GM18526 (cell line): ENCODE results near the gene ALDH4A1.

Source experiments
- POLR2A ChIP-seq: IDR thresholded peaks from 3 replicates; pipeline ENCODE4 v1.6.1; 2011; ENCODE audit not compliant: insufficient read length; ENCODE audit errors: extremely low read depth

Gene ALDH4A1

GRCh38 chr1:18942340-18942739 lies 40.0 kb upstream of the ALDH4A1 start:
- no peak for TF ChIP-seq POLR2A

GRCh38 chr1:18941221-18942141 lies 39.1 kb upstream of the ALDH4A1 start:
- no peak for TF ChIP-seq POLR2A

- TF ChIP-seq POLR2A: no peak
Measured at GRCh38 chr1:18940303-18941020, 38.1 kb upstream of the ALDH4A1 start.

- no peak for TF ChIP-seq POLR2A
Measured at GRCh38 chr1:18939398-18940302, 37.3 kb upstream of the ALDH4A1 start.

GRCh38 chr1:18938707-18939070 lies 36.3 kb upstream of the ALDH4A1 start:
- TF ChIP-seq POLR2A: no peak

- no peak for TF ChIP-seq POLR2A
Measured at GRCh38 chr1:18938008-18938706, 35.8 kb upstream of the ALDH4A1 start.

- TF ChIP-seq POLR2A: no peak
Measured at GRCh38 chr1:18937539-18937938, 35.2 kb upstream of the ALDH4A1 start.

- no peak for TF ChIP-seq POLR2A
Measured at GRCh38 chr1:18936814-18937481, 34.6 kb upstream of the ALDH4A1 start.

GRCh38 chr1:18936471-18936813 lies 34.1 kb upstream of the ALDH4A1 start:
- TF ChIP-seq POLR2A: no peak

GRCh38 chr1:18934205-18935000 lies 32.0 kb upstream of the ALDH4A1 start:
- no peak for TF ChIP-seq POLR2A

- no peak for TF ChIP-seq POLR2A
Measured at GRCh38 chr1:18932879-18933278, 30.5 kb upstream of the ALDH4A1 start.

- no peak for TF ChIP-seq POLR2A
Measured at GRCh38 chr1:18932387-18932786, 30.0 kb upstream of the ALDH4A1 start.

- no peak for TF ChIP-seq POLR2A
Measured at GRCh38 chr1:18931730-18932129, 29.4 kb upstream of the ALDH4A1 start.
